Esophagus squamous epithelium (tissue), 5 donors: Measurements from ENCODE around the gene IRAK1BP1. TPM values are rescaled to one million over a fixed set of nuclear protein-coding genes. Genes with fewer than 3 reads are reported as not detected.

Experiments
- DNase-seq: peaks from one replicate; lab custom pipeline; 2025; lab: John Stamatoyannopoulos, UW
- H3K27ac ChIP-seq, 4 donors: fragments of 200-600 bp; sonication (generic); one replicate each; pipeline ENCODE4 v1.5.1; 2016 to 2019; ENCODE audit warnings: mild to moderate bottlenecking in 1 of 4
- H3K27me3 ChIP-seq, 4 donors: fragments of 200-600 bp; sonication (generic); 1 replicate in 3 of 4; 2 replicates in 1 of 4; pipeline versions ENCODE4 v1.5.1 to v1.6.0; 2017 to 2021; ENCODE audit warnings: antibody characterized with exemption in 1 of 4
- H3K36me3 ChIP-seq, 3 donors: fragments of 200-600 bp; sonication (generic); one replicate each; pipeline ENCODE4 v1.5.1; 2016 to 2019
- H3K4me1 ChIP-seq, 3 donors: fragments of 200-600 bp; sonication (generic); one replicate each; pipeline ENCODE4 v1.5.1; 2017 to 2019
- H3K4me3 ChIP-seq, 4 donors: fragments of 200-600 bp; sonication (generic); 1 replicate in 3 of 4; 2 replicates in 1 of 4; pipeline ENCODE4 v1.5.1; 2016 to 2019; ENCODE audit warnings: mild to moderate bottlenecking in 2 of 4, moderate library complexity in 1 of 4
- H3K9me3 ChIP-seq, 3 donors: fragments of 200-600 bp; sonication (generic); one replicate each; pipeline ENCODE4 v1.5.1; 2016 to 2019
- POLR2A ChIP-seq, 4 donors: fragments of 450-650 bp; IDR thresholded peaks; one replicate each; pipeline ENCODE4 v1.6.1; 2017; ENCODE audit warnings: antibody characterized with exemption in 4 of 4, mild to moderate bottlenecking in 4 of 4, moderate library complexity in 3 of 4
- WGBS, 2 donors: methylation state at CpG; one replicate each; pipeline ENCODE4 v1.1.5; 2018; 5-methylcytosine and 5-hydroxymethylcytosine counted together
- intact Hi-C: fragments of 100-400 bp; cut with DNase I; formaldehyde crosslinking; loops from one replicate; pipeline ENCODE4 v1.15.0; 2022
- total RNA-seq, 4 donors: library from RNA; depleted of rRNA; stranded (reverse); fragments of >200 nt; gene quantifications; one replicate each; pipeline ENCODE4 v1.1.0, GENCODE V29; 2016
- TF ChIP-seq, protein P1 (sequence below), 6 experiments: fragments of 450-650 bp in 4 of 6; fragments of 200-600 bp in 2 of 6; sonication (generic) in 2 of 6; IDR thresholded peaks; one replicate each; pipeline ENCODE4 v1.5.1; 2016 to 2019; ENCODE audit warnings: antibody characterized with exemption in 6 of 6, mild to moderate bottlenecking in 4 of 6, moderate library complexity in 4 of 6
- donor health status: DM: yes; HTN: yes; CAD: no.

The IRAK1BP1 gene
- total RNA-seq, 4 donors from 2014 or later = 1.8 to 5.0 (median 2.0) TPM

DNA sequence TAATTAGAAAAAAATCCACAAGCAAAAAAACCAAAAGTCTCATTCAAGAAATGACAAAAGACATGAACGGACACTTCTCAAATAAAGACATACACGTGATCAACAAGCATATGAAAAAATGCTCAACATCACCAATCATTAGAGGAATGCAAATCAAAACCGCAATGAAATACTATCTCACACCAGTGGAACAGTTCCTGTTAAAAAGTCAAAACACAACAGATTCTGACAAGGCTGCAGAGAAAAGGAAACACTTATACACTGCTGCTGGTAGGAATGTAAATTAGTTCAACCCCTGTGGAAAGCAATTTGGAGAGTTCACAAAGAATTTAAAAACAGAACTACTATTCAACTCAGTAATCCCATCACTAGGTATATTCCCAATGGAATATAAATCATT is 58.0 kb downstream of the IRAK1BP1 start:
- no peaks in the 10 kb centered on the region for H3K36me3 ChIP-seq
- no peaks in the 10 kb centered on the region for H3K27me3 ChIP-seq
- 83 to 84% methylated on average over 3 of the region's 3 CpGs for WGBS, 2 donors
- H3K4me3 ChIP-seq = no peak overlapping the region
- no peaks in the 10 kb centered on the region for H3K4me1 ChIP-seq
- DNase-seq = no peak
- no peak overlapping the region for H3K27ac ChIP-seq
- H3K9me3 ChIP-seq = peaks cover 0 to 12% (median 7%) of the 10 kb centered on the region in 3 donors
- TF ChIP-seq, protein P1, sequence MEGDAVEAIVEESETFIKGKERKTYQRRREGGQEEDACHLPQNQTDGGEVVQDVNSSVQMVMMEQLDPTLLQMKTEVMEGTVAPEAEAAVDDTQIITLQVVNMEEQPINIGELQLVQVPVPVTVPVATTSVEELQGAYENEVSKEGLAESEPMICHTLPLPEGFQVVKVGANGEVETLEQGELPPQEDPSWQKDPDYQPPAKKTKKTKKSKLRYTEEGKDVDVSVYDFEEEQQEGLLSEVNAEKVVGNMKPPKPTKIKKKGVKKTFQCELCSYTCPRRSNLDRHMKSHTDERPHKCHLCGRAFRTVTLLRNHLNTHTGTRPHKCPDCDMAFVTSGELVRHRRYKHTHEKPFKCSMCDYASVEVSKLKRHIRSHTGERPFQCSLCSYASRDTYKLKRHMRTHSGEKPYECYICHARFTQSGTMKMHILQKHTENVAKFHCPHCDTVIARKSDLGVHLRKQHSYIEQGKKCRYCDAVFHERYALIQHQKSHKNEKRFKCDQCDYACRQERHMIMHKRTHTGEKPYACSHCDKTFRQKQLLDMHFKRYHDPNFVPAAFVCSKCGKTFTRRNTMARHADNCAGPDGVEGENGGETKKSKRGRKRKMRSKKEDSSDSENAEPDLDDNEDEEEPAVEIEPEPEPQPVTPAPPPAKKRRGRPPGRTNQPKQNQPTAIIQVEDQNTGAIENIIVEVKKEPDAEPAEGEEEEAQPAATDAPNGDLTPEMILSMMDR (IDR thresholded peaks at IDR 0.05) = no peak
- TF ChIP-seq POLR2A (IDR thresholded peaks at IDR 0.05) = no peak
- intact Hi-C loops = no loop called here

DNA sequence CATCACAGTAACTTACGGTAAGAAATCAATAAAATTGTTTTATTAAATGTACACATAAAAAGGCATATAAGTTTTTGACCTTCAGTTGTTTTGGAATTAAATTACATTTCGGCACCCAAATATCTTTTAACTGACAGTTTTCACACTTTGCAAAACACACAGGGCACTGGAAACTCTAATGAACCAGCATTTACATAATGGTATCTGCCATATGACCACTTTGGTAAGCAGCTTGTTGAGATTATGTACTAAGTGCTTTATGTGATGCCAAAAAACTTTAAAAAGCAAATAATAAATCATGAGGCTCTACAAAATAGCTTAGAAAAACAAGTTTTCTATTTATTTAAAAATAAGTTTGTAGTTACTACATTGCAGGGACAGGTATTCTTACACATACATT is 68.2 kb downstream of the IRAK1BP1 start:
- Histone ChIP-seq H3K36me3 (peaks cover 0 to 36% (median 0%) of the 10 kb centered on the region in 3 donors), H3K27me3 (no peaks in the 10 kb centered on the region), H3K4me1 (no peaks in the 10 kb centered on the region), H3K9me3 (no peaks in the 10 kb centered on the region), H3K4me3 (no peak overlapping the region), H3K27ac (no peak overlapping the region)
- WGBS, 2 donors = 98 to 100% methylated on average over 2 of the region's 2 CpGs
- intact Hi-C loops = no loop called here
- no peak for DNase-seq
- TF ChIP-seq, protein P1 (IDR thresholded peaks at IDR 0.05) = no peak
- no peak for TF ChIP-seq POLR2A (IDR thresholded peaks at IDR 0.05)

DNA sequence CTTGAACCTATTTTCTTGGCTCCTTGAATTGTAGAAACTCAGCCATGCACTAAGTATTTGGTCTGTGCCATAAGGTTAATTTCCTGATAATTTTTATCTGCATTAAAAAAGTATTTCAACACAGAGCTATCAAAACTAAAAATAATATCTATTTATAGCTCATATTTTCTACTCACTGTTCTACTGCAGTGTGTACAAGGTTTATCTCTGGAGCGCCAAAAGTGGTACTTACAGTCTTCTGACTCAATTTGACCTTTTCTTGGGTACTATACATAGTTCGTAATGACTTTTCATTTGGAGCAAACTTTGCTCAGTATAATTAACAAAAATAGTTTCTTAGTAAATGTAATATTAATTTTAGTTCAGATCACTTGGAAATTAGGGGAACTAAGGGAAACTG is 69.2 kb downstream of the IRAK1BP1 start:
- Histone ChIP-seq H3K4me1 (no peaks in the 10 kb centered on the region), H3K36me3 (peaks cover 0 to 46% (median 0%) of the 10 kb centered on the region in 3 donors), H3K4me3 (no peak overlapping the region), H3K27me3 (no peaks in the 10 kb centered on the region), H3K9me3 (no peaks in the 10 kb centered on the region), H3K27ac (no peak overlapping the region)
- 89 to 90% methylated on average over 2 of the region's 2 CpGs for WGBS, 2 donors
- TF ChIP-seq, protein P1 (IDR thresholded peaks at IDR 0.05) = no peak
- no peak for TF ChIP-seq POLR2A (IDR thresholded peaks at IDR 0.05)
- no peak for DNase-seq
- intact Hi-C loops = no loop called here

DNA sequence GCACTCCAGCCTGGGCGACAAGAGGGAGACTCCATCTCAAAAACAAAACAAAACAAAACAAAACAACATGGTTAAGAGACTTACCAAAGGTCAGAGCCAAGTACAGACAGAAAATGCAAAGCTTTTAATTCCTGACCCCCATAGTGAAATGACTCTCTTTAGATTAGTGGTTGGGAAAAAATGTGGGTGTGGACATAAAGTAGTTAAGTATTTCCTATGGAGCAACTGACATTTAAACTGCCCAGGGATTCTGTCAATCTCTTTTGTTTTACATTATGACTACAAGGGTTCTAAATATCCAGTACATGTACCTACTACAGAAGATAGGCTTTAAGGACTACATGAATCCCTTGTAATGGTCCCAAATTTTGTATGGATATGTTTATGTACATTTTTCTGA is 75.1 kb downstream of the IRAK1BP1 start:
- no peak for DNase-seq
- 100% methylated on average over 1 of the region's 1 CpG for WGBS, 2 donors
- no peaks in the 10 kb centered on the region for H3K9me3 ChIP-seq
- intact Hi-C loops = no loop called here
- no peaks in the 10 kb centered on the region for H3K4me1 ChIP-seq
- peaks cover 0 to 96% (median 3%) of the 10 kb centered on the region in 3 donors for H3K36me3 ChIP-seq
- TF ChIP-seq, protein P1 (IDR thresholded peaks at IDR 0.05) = no peak
- no peak for TF ChIP-seq POLR2A (IDR thresholded peaks at IDR 0.05)
- H3K27ac ChIP-seq = no peak overlapping the region
- H3K27me3 ChIP-seq = no peaks in the 10 kb centered on the region
- H3K4me3 ChIP-seq = no peak overlapping the region

DNA sequence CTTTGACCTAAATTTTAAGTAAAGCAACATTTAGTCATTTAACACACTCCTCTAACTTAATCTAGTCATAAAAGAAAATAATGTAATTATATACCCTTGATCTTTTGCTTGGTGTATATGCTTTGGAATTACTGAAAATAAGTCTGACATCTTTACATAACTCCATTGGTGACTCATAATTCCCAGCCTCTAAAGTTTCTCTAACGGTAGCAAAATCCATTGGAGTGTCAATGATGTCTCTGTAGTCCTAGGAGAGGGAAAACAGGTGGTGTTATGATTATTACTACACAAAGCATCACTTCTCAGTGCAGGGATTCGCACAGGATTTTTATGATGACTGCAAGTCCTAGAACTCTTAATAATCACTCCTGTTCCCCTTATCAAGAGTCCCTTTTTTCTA is 80.2 kb downstream of the IRAK1BP1 start:
- no peaks in the 10 kb centered on the region for H3K27me3 ChIP-seq
- TF ChIP-seq, protein P1 (IDR thresholded peaks at IDR 0.05) = no peak
- no peak for TF ChIP-seq POLR2A (IDR thresholded peaks at IDR 0.05)
- DNase-seq = no peak
- H3K4me1 ChIP-seq = no peaks in the 10 kb centered on the region
- WGBS, 2 donors = 73 to 83% methylated on average over 2 of the region's 2 CpGs
- peaks cover 0 to 100% (median 12%) of the 10 kb centered on the region in 3 donors for H3K36me3 ChIP-seq
- peaks cover 0 to 16% (median 9%) of the 10 kb centered on the region in 3 donors for H3K9me3 ChIP-seq
- intact Hi-C loops = no loop called here
- H3K27ac ChIP-seq = no peak overlapping the region
- no peak overlapping the region for H3K4me3 ChIP-seq
